ENCODE results near the gene RFX8. TPM values are rescaled to one million over a fixed set of nuclear protein-coding genes. Genes with fewer than 3 reads are reported as not detected.

Gene RFX8
- total RNA-seq, 4 donors from 2014 or later = not detected

DNA sequence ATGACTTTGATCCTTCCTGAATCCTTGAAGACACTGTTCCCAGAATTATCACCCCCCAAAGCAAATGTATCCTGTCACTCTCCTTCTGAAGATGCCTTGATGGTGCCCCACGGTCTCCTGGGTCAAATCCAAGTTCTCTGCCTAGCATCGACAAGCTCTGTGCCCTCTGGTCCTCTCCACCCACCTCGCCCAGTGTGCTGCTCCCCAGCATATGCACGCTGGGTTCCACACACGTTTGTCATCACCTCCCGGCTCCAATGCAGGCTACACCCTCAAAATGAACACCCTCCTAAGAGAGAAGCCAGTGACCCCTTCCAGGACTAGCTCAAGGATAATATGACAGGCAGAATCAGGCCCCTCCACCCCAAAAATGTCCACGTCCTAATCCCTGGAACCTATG is 48.1 kb downstream of the RFX8 start:
- DNase-seq = no peak
- no peaks in the 10 kb centered on the region for H3K27me3 ChIP-seq
- H3K27ac ChIP-seq = no peak overlapping the region
- no peak overlapping the region for H3K4me3 ChIP-seq
- TF ChIP-seq POLR2AphosphoS5 (IDR thresholded peaks at IDR 0.05) (no peak), EP300 (IDR thresholded peaks at IDR 0.05; ENCODE audit: low read depth) (no peak), POLR2A (IDR thresholded peaks at IDR 0.05) (no peak)
- TF ChIP-seq, protein P1, sequence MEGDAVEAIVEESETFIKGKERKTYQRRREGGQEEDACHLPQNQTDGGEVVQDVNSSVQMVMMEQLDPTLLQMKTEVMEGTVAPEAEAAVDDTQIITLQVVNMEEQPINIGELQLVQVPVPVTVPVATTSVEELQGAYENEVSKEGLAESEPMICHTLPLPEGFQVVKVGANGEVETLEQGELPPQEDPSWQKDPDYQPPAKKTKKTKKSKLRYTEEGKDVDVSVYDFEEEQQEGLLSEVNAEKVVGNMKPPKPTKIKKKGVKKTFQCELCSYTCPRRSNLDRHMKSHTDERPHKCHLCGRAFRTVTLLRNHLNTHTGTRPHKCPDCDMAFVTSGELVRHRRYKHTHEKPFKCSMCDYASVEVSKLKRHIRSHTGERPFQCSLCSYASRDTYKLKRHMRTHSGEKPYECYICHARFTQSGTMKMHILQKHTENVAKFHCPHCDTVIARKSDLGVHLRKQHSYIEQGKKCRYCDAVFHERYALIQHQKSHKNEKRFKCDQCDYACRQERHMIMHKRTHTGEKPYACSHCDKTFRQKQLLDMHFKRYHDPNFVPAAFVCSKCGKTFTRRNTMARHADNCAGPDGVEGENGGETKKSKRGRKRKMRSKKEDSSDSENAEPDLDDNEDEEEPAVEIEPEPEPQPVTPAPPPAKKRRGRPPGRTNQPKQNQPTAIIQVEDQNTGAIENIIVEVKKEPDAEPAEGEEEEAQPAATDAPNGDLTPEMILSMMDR (IDR thresholded peaks at IDR 0.05) = no peak
- in situ Hi-C loops (cut with MboI; ENCODE audit: low pct_ligation_motif_present in 1 of 4, low pct_unique_long_range_greater_than_20kb in 1 of 4, low sequenced_read_pairs in 3 of 4) = no loop called here
- intact Hi-C loops (cut with DNase I; ENCODE audit: low total_unique reads) = no loop called here
- H3K4me1 ChIP-seq = no peaks in the 10 kb centered on the region
- H3K36me3 ChIP-seq = no peaks in the 10 kb centered on the region
- 73 to 87% methylated on average over 2 to 7 of the region's 7 CpGs for WGBS, 2 donors (ENCODE audit: low coverage in 1 of 2)
- no peaks in the 10 kb centered on the region for H3K9me3 ChIP-seq

DNA sequence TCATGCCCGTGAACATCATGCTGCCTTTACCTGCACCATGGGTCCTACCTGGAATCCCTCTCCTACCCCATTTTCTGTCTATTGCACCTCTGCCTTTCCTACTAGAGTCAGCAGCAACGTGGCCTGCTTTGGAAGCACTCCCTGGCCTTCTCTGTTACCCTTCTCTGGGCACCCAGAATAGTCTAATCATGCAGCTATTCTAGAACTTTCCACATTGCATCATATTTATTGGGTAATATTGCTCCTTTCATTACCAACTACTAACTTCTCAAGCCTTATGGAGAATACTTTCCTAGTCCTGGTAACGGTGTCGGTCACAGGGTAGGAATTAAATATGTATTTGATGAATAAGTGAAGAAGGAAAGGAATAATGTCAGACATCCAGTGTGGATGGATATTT is 54.3 kb downstream of the RFX8 start:
- H3K27me3 ChIP-seq = no peaks in the 10 kb centered on the region
- H3K9me3 ChIP-seq = no peaks in the 10 kb centered on the region
- DNase-seq = no peak
- intact Hi-C loops (cut with DNase I; ENCODE audit: low total_unique reads) (no loop called here), in situ Hi-C loops (cut with MboI; ENCODE audit: low pct_ligation_motif_present in 1 of 4, low pct_unique_long_range_greater_than_20kb in 1 of 4, low sequenced_read_pairs in 3 of 4) (loop anchor here in 1 of 4 donors (25.0 kb wide), 1 partner anchor 417 kb away; no protein-coding TSS in a partner anchor)
- H3K4me1 ChIP-seq = no peaks in the 10 kb centered on the region
- no peak overlapping the region for H3K4me3 ChIP-seq
- 78 to 83% methylated on average over 4 of the region's 4 CpGs for WGBS, 2 donors (ENCODE audit: low coverage in 1 of 2)
- H3K36me3 ChIP-seq = no peaks in the 10 kb centered on the region
- H3K27ac ChIP-seq = no peak overlapping the region
- TF ChIP-seq POLR2AphosphoS5 (IDR thresholded peaks at IDR 0.05) = no peak
- TF ChIP-seq POLR2A (IDR thresholded peaks at IDR 0.05) = no peak
- TF ChIP-seq, protein P1 (IDR thresholded peaks at IDR 0.05) = no peak
- TF ChIP-seq EP300 (IDR thresholded peaks at IDR 0.05; ENCODE audit: low read depth) = no peak

DNA sequence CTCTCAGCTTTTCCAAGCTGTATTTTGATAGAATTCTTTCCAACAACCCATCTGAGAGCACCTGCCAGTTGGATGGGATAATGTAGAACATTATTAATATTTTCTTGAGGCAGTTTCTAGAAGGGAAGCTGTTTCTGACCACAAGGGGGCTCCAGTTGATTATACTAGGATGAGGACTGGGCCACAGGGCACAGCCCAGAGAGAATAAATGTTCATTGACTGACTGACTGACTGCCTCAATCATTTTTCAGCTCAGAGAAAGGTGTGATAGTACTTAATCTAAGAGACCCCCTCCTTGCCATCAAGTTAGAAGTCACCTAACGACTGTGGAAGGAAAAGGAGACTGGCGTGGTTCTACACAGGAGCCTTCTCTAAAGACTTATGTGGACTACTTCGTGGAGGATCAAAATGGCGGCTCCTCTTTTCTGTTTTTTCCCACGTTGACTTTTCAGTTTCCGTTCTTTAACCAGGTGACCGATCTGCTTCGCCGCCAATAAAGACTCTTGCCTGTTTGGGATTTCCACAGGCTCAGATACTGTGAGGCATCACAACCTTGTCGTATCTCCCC is 55.7 kb downstream of the RFX8 start:
- H3K27me3 ChIP-seq = no peaks in the 10 kb centered on the region
- H3K4me3 ChIP-seq = no peak overlapping the region
- no peaks in the 10 kb centered on the region for H3K9me3 ChIP-seq
- H3K27ac ChIP-seq = no peak overlapping the region
- intact Hi-C loops (cut with DNase I; ENCODE audit: low total_unique reads) = loop anchor here (1.0 kb wide), 1 partner anchor 412 kb away; no protein-coding TSS in a partner anchor
- peak; percentile 44 for DNase-seq
- no peaks in the 10 kb centered on the region for H3K36me3 ChIP-seq
- 88 to 97% methylated on average over 6 to 10 of the region's 10 CpGs for WGBS, 2 donors (ENCODE audit: low coverage in 1 of 2)
- in situ Hi-C loops (cut with MboI; ENCODE audit: low pct_ligation_motif_present in 1 of 4, low pct_unique_long_range_greater_than_20kb in 1 of 4, low sequenced_read_pairs in 3 of 4) = loop anchor here (5.0 to 25.0 kb wide), 4 partner anchors 406 to 418 kb away; no protein-coding TSS in a partner anchor
- no peak for TF ChIP-seq EP300 (IDR thresholded peaks at IDR 0.05; ENCODE audit: low read depth)
- TF ChIP-seq, protein P1 (IDR thresholded peaks at IDR 0.05) = peak; percentile 59 to 70 (median 63)
- no peaks in the 10 kb centered on the region for H3K4me1 ChIP-seq

DNA sequence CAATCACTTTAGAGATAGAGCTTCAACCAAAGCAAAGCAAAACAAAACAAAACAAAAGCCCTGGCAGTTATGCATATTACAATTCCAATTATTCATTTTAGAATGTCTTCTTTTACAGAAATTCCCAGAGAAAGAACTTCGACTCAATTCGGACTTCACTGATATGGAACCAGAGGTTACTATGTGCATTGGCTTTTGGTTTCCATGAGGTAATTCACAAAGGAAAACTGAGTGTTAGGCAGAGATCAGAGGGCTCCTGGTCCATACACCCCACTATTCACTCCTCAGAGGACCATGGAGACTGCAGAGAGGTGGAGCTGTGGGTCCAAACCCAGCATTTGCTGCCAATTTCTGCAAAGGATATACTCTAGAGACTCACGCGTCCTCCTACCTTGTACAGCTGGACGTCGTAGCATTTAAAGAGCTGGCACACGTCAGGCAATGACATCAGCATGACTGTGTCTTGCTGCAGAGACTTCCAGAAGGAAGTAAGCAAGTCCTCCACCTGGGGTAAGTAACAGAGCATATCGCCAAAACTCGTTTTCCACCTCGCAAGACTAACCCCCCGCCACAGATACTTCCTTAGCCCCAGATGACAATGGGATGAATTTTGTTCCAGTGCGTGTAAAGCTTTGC is 56.3 kb downstream of the RFX8 start:
- WGBS, 2 donors (ENCODE audit: low coverage in 1 of 2) = 73 to 79% methylated on average over 6 to 12 of the region's 12 CpGs
- Histone ChIP-seq H3K27ac (no peak overlapping the region), H3K4me1 (no peaks in the 10 kb centered on the region), H3K36me3 (no peaks in the 10 kb centered on the region), H3K9me3 (no peaks in the 10 kb centered on the region), H3K4me3 (no peak overlapping the region), H3K27me3 (no peaks in the 10 kb centered on the region)
- intact Hi-C loops (cut with DNase I; ENCODE audit: low total_unique reads) (loop anchor here (1.0 kb wide), 1 partner anchor 413 kb away; no protein-coding TSS in a partner anchor), in situ Hi-C loops (cut with MboI; ENCODE audit: low pct_ligation_motif_present in 1 of 4, low pct_unique_long_range_greater_than_20kb in 1 of 4, low sequenced_read_pairs in 3 of 4) (loop anchor here (5.0 to 25.0 kb wide), 4 partner anchors 406 to 419 kb away; no protein-coding TSS in a partner anchor)
- TF ChIP-seq POLR2AphosphoS5 (IDR thresholded peaks at IDR 0.05) (no peak), POLR2A (IDR thresholded peaks at IDR 0.05) (no peak), EP300 (IDR thresholded peaks at IDR 0.05; ENCODE audit: low read depth) (no peak)
- TF ChIP-seq, protein P1 (IDR thresholded peaks at IDR 0.05) = no peak
- no peak for DNase-seq

Data from transverse colon (tissue), 4 donors.